Muscle layer of colon (tissue), 2 donors: Measurements from ENCODE around the gene CTAG2.
"Not testable (repeated sequence)": the region's sequence is repeated elsewhere in the genome, so short reads cannot be mapped to it uniquely, and the experiment has no call there.

Experiments used
- H3K27ac ChIP-seq: one replicate; pipeline ENCODE4 v1.7.0; 2013; ENCODE audit warnings: low read depth, mild to moderate bottlenecking, low read length, moderate library complexity
- H3K27me3 ChIP-seq, 2 donors: one replicate each; pipeline ENCODE4 v1.7.0; 2013; ENCODE audit warnings: low read length in 2 of 2, mild to moderate bottlenecking in 2 of 2; ENCODE audit not compliant: insufficient read depth in 2 of 2, control insufficient read depth in 1 of 2
- H3K36me3 ChIP-seq: one replicate; pipeline ENCODE4 v1.7.0; 2013; ENCODE audit warnings: mild to moderate bottlenecking, low read length; ENCODE audit not compliant: insufficient read depth
- H3K4me1 ChIP-seq: one replicate; pipeline ENCODE4 v1.7.0; 2013; ENCODE audit warnings: mild to moderate bottlenecking, low read length; ENCODE audit not compliant: insufficient read depth
- H3K4me3 ChIP-seq, 2 donors: one replicate each; pipeline ENCODE4 v1.7.0; 2013; ENCODE audit warnings: low read length in 2 of 2, low read depth in 1 of 2, mild to moderate bottlenecking in 1 of 2, moderate library complexity in 1 of 2
- H3K9ac ChIP-seq: one replicate; pipeline ENCODE4 v1.7.0; 2013; ENCODE audit warnings: low read length
- H3K9me3 ChIP-seq: one replicate; pipeline ENCODE4 v1.7.0; 2013; ENCODE audit warnings: mild to moderate bottlenecking, low read length
- donor health status: abdominal sarcoma.
- donor health status: Adenocarcinoma of cecum.

CTAG2 gene

GRCh38 chrX:154645745-154646378 lies 7.5 kb downstream of the CTAG2 start:
- H3K27ac ChIP-seq, H3K9me3 ChIP-seq, H3K4me3 ChIP-seq, H3K27me3 ChIP-seq, H3K36me3 ChIP-seq, H3K4me1 ChIP-seq, H3K9ac ChIP-seq: not testable (repeated sequence)

GRCh38 chrX:154643708-154644107 lies 9.7 kb downstream of the CTAG2 start:
- H3K27ac ChIP-seq, H3K4me1 ChIP-seq, H3K36me3 ChIP-seq: not testable (repeated sequence)

GRCh38 chrX:154641740-154642139 lies 11.6 kb downstream of the CTAG2 start:
- H3K36me3 ChIP-seq, H3K27me3 ChIP-seq, H3K4me1 ChIP-seq, H3K27ac ChIP-seq, H3K9me3 ChIP-seq, H3K4me3 ChIP-seq, H3K9ac ChIP-seq: not testable (repeated sequence)

More at GRCh38 chrX:154643708-154644107, 9.7 kb downstream of the CTAG2 start:
- not testable (repeated sequence) for H3K27me3 ChIP-seq, H3K9ac ChIP-seq, H3K9me3 ChIP-seq, H3K4me3 ChIP-seq

- not testable (repeated sequence) for H3K9ac ChIP-seq, H3K27ac ChIP-seq, H3K4me3 ChIP-seq, H3K4me1 ChIP-seq, H3K9me3 ChIP-seq, H3K27me3 ChIP-seq, H3K36me3 ChIP-seq
Observed at GRCh38 chrX:154633661-154634060, 19.7 kb downstream of the CTAG2 start.

- H3K27me3 ChIP-seq, H3K36me3 ChIP-seq, H3K4me1 ChIP-seq: not testable (repeated sequence)
Observed at GRCh38 chrX:154630949-154631348, 22.4 kb downstream of the CTAG2 start.

GRCh38 chrX:154628960-154629359 lies 24.4 kb downstream of the CTAG2 start:
- not testable (repeated sequence) for H3K4me3 ChIP-seq, H3K9ac ChIP-seq, H3K27ac ChIP-seq, H3K4me1 ChIP-seq, H3K9me3 ChIP-seq, H3K27me3 ChIP-seq, H3K36me3 ChIP-seq

More at GRCh38 chrX:154630949-154631348, 22.4 kb downstream of the CTAG2 start:
- not testable (repeated sequence) for H3K9ac ChIP-seq, H3K4me3 ChIP-seq, H3K27ac ChIP-seq, H3K9me3 ChIP-seq

- H3K9me3 ChIP-seq, H3K27ac ChIP-seq, H3K9ac ChIP-seq, H3K36me3 ChIP-seq, H3K27me3 ChIP-seq, H3K4me1 ChIP-seq, H3K4me3 ChIP-seq: not testable (repeated sequence)
Observed at GRCh38 chrX:154620767-154621414, 32.5 kb downstream of the CTAG2 start.

GRCh38 chrX:154619182-154619581 lies 34.2 kb downstream of the CTAG2 start, which contains the start of gene CTAG1B:
Gene CTAG1B (minus strand): TSS chrX:154619282. CDS start chrX:154619218, 64 bp downstream.
- not testable (repeated sequence) for H3K27me3 ChIP-seq, H3K27ac ChIP-seq, H3K9me3 ChIP-seq, H3K36me3 ChIP-seq, H3K9ac ChIP-seq, H3K4me1 ChIP-seq, H3K4me3 ChIP-seq

- H3K36me3 ChIP-seq, H3K9ac ChIP-seq, H3K4me3 ChIP-seq, H3K4me1 ChIP-seq, H3K27me3 ChIP-seq, H3K9me3 ChIP-seq, H3K27ac ChIP-seq: not testable (repeated sequence)
Observed at GRCh38 chrX:154613586-154613985, 39.8 kb downstream of the CTAG2 start.

- not testable (repeated sequence) for H3K4me1 ChIP-seq, H3K9ac ChIP-seq, H3K27ac ChIP-seq, H3K36me3 ChIP-seq, H3K4me3 ChIP-seq, H3K27me3 ChIP-seq, H3K9me3 ChIP-seq
Observed at GRCh38 chrX:154611146-154611545, 42.2 kb downstream of the CTAG2 start.

GRCh38 chrX:154608823-154609222 lies 44.6 kb downstream of the CTAG2 start:
- H3K4me3 ChIP-seq, H3K9ac ChIP-seq, H3K27me3 ChIP-seq, H3K4me1 ChIP-seq, H3K36me3 ChIP-seq, H3K27ac ChIP-seq, H3K9me3 ChIP-seq: not testable (repeated sequence)

GRCh38 chrX:154607976-154608375 lies 45.4 kb downstream of the CTAG2 start:
- not testable (repeated sequence) for H3K36me3 ChIP-seq, H3K9me3 ChIP-seq, H3K9ac ChIP-seq, H3K27me3 ChIP-seq, H3K4me1 ChIP-seq, H3K4me3 ChIP-seq, H3K27ac ChIP-seq
